NCI-H2227 (cell line): ENCODE results near the gene ZNF500.

ENCODE experiments used
- DNase-seq: peaks from one replicate; lab custom pipeline; 2025; ENCODE audit not compliant: unreplicated experiment; lab: John Stamatoyannopoulos, UW

Gene ZNF500

GRCh38 chr16:4775005-4775404, 8.0 kb upstream of the ZNF500 start:
- DNase-seq: no peak

GRCh38 chr16:4772351-4772750, 5.4 kb upstream of the ZNF500 start:
- DNase-seq: no peak

GRCh38 chr16:4771646-4772045, 4.7 kb upstream of the ZNF500 start:
- no peak for DNase-seq

- DNase-seq: no peak
These were observed 2.3 kb upstream of the ZNF500 start for GRCh38 chr16:4769306-4769638.

GRCh38 chr16:4768549-4769305, 1.8 kb upstream of the ZNF500 start:
- peak; percentile 99 for DNase-seq

GRCh38 chr16:4767872-4768548, 1.0 kb upstream of the ZNF500 start:
- peak; percentile 34 for DNase-seq

- no peak for DNase-seq
These were observed 1.2 kb downstream of the ZNF500 start for GRCh38 chr16:4765511-4766474.

- no peak for DNase-seq
These were observed 3.2 kb downstream of the ZNF500 start for GRCh38 chr16:4763791-4764190.

- DNase-seq: no peak
These were observed 4.8 kb downstream of the ZNF500 start for GRCh38 chr16:4762205-4762604.

GRCh38 chr16:4760221-4760910, 6.6 kb downstream of the ZNF500 start:
- no peak for DNase-seq

GRCh38 chr16:4755687-4756086, 11.3 kb downstream of the ZNF500 start:
- no peak for DNase-seq

- no peak for DNase-seq
These were observed 12.1 kb downstream of the ZNF500 start for GRCh38 chr16:4754865-4755264.

GRCh38 chr16:4753227-4753626, 13.7 kb downstream of the ZNF500 start:
- DNase-seq: no peak

- DNase-seq: no peak
These were observed 14.4 kb downstream of the ZNF500 start for GRCh38 chr16:4752351-4753100.

- DNase-seq: no peak
These were observed 16.1 kb downstream of the ZNF500 start for GRCh38 chr16:4750896-4751295.

- no peak for DNase-seq
These were observed 17.2 kb downstream of the ZNF500 start for GRCh38 chr16:4749700-4750257.

- no peak for DNase-seq
These were observed 18.1 kb downstream of the ZNF500 start for GRCh38 chr16:4748682-4749411.

GRCh38 chr16:4747906-4748681, 18.9 kb downstream of the ZNF500 start:
- DNase-seq: no peak
